Left ventricle myocardium superior (tissue), 1 donor: ENCODE data around the gene RNF144B. TPM values are rescaled to one million over a fixed set of nuclear protein-coding genes. Genes with fewer than 3 reads are reported as not detected.

Experiments
- ATAC-seq: fragments of 200-7000 bp; cut with Tn5 transposase; one replicate; pipeline ENCODE4 v1.9.1; 2020; ENCODE audit warnings: mild to moderate bottlenecking, moderate library complexity
- DNase-seq: peaks from one replicate; pipeline ENCODE4 v3.0.0-alpha.2; 2020
- intact Hi-C: fragments of 100-400 bp; cut with micrococcal nuclease; formaldehyde crosslinking; loops from one replicate; pipeline ENCODE4 v1.11.0; 2022
- total RNA-seq: library from RNA; stranded (reverse); fragmentation: NEBNext Ultra II Directional; extraction: Animal tissue kit (Norgen Biotek cat#: 25700); gene quantifications from one replicate; pipeline ENCODE4 v1.2.1, GENCODE V29; 2021
- donor health status: DM: no; HTN: yes; CAD: no; lungs with severe emphysema.

Gene RNF144B
- total RNA-seq, 1 donor from 2014 or later, result 22.2 TPM

GRCh38 chr6:18496462-18496861, 109.3 kb downstream of the RNF144B start:
- ATAC-seq, result no peak
- intact Hi-C loops, result no loop called here

DNA sequence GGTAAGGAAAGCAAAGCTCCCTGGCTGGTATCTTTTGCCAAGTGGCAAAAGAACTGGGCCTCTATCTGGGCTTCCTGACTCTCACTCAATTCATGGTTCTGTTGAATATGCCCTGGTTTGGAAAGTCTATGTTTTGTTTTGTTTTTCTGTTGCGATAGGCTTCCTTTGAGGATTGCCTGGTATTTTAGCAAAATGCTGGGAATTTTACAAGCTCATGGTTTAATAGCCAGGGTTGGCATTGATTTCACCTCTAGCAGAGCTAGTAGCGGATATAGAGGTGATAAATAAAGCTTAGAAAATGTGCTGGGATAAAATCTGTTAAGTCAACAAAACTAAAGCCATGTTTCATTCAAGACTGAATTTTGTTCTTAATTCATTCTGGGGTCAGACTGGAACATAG, 109.9 kb downstream of the RNF144B start:
- intact Hi-C loops, result no loop called here
- DNase-seq, result no peak
- ATAC-seq, result no peak

More at GRCh38 chr6:18496462-18496861, 109.3 kb downstream of the RNF144B start:
- DNase-seq, result no peak

- intact Hi-C loops, result no loop called here
- DNase-seq, result no peak
These were observed 111.3 kb downstream of the RNF144B start for GRCh38 chr6:18498408-18498807.

DNA sequence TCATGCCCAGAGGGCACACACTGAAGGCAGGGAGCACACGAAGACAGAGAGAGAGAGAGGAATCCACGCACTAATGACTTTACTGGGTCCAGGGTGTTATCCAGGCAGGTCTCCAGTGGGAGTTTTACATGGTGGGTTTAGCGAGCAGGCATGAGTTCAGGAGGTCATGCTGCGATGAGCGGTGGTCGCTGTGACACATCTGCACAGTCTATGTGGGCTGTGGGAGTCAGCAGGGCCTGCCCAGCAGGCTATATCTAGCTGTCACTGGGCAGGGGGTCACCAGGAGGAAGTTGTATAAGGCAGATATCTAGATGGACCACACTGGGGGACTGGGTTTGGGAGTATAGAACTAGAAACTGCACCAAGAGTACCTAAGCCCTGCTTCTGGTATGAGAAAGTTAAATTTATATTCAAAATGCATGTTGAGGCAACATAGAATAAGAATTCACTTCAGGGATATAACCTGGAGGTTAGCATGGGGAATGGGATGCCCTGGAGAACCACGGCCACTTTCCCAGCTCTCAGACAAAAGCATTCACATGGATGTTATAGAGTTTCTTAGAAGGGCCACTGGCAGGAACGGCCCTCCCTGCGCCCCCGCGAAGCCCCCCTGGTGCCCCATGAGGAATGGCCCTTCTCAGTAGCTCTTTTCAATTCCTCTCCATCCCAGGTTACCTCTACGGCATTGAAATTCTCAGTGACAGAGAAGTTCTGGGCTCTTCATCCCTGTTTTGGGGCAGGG, 113.9 kb downstream of the RNF144B start:
- intact Hi-C loops, result no loop called here
- no peak for ATAC-seq
- no peak for DNase-seq

More at GRCh38 chr6:18498408-18498807, 111.3 kb downstream of the RNF144B start:
- no peak for ATAC-seq

DNA sequence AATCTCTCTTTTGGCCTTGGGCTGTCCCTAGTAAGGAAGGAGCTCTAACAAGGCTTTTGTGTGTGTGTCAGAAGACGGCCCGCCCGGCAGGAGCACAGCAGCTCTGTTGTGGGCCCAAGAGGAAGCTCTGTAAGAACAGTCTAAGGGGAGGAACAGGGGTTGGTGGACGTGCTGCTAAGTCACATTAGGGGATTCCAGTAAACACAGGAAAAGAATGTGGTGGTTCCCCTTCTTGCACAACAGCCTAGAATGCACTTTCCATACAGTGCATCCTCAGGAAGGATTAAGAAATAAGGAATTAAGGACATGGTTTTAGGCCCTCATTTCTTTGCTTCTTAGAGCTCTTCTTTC, 114.5 kb downstream of the RNF144B start:
- intact Hi-C loops, result no loop called here
- DNase-seq (peak; percentile 61), ATAC-seq (peak; percentile 77)

DNA sequence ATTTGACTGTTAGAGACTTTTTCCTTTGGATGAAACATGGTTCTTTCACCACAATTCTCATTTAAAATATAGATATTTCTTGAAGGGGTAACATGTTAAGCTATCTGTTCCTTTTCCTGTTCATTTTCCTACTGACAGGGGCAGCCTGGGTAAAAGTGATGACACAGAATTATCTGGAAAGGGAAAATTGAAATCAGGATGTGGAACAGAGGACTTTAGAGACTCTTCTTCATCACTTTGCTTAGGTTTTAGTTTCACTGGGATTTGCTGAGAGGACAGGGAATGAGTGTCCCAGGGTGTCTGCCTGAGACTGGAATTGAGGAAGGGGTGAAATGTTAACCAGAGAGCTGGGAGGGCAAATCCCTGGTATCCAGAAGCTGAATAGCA, 116.0 kb downstream of the RNF144B start:
- intact Hi-C loops, result no loop called here
- no peak for DNase-seq

GRCh38 chr6:18503593-18504231, 116.6 kb downstream of the RNF144B start:
- DNase-seq, result no peak
- ATAC-seq, result peak; percentile 85
- intact Hi-C loops, result loop anchor here (1.0 kb wide), 1 partner anchor 179 kb away; no protein-coding TSS in a partner anchor

More for the DNA sequence above, 116.0 kb downstream of the RNF144B start:
- no peak for ATAC-seq

GRCh38 chr6:18504232-18504596, 117.1 kb downstream of the RNF144B start:
- intact Hi-C loops, result loop anchor here (1.0 kb wide), 1 partner anchor 180 kb away; no protein-coding TSS in a partner anchor
- no peak for DNase-seq

DNA sequence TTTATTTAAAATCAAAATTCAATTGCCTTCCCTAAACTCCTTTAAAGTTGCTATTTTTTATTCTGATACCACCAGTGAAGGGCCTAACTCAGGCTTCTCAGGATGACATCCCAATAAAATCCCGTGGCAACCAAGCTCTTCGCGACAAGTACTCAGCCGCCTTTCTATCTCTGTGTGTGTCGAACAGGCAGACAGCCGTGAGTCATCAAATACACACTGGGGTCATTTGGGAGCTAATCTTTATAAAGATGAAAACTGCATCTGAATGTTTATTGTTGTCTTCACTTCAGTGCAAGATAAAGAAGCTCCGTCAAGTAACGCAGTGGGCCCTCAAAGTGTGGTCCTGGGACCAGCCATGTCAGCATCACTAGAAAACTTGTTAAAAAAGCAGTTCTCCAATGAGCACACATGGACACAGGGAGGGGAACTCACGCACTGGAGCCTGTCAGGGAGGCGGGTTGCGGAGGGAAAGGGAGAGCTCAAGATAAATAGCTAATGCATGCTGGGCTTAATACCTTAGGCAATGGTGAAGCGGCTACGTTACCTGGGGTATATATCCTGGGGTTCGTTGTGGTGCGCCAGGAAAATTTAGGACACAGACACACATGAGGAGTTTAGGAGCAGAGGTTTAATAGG, 119.3 kb downstream of the RNF144B start:
- intact Hi-C loops, result no loop called here
- no peak for ATAC-seq
- DNase-seq, result no peak

More at GRCh38 chr6:18504232-18504596, 117.1 kb downstream of the RNF144B start:
- ATAC-seq, result no peak

DNA sequence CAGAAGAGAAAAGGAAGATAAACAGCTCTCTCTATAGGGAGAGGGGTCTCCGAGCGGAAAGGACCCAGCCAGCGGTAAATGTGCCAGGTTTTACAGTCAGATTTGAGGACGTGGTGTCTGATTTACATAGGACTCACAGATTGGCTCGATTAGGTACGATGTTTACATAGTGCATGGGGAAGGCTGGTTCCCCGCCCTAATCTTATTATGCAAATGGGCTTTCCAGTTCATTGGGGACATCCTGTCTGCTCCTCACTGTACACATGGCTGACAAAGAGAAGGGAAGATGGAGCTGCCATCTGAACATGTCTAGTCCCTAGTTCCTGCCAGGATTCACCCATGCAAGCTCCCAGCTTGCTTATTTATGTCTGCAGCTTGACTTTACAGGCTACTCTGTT, 119.9 kb downstream of the RNF144B start:
- intact Hi-C loops, result no loop called here
- DNase-seq, result no peak
- ATAC-seq, result no peak

DNA sequence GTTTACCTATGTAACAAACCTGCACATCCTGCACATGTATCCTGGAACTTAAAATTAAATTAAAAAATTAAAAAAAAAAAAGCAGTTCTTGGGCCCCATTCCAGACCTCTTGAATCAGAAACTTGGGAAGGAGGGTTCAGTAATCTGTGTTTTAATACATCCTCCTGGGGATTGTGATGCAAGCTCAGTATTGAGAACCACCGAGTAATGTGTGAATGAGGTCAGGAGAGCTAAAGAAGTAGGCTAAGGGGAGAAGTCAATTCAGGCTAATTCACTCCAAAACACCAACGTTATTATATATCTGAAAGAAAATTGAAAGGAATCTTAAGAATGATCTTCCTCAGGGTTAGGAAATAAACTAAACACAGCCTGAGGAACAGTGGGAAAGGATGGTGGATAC, 120.4 kb downstream of the RNF144B start:
- ATAC-seq (no peak), DNase-seq (no peak)
- intact Hi-C loops, result no loop called here

GRCh38 chr6:18509871-18510643, 122.9 kb downstream of the RNF144B start:
- DNase-seq (no peak), ATAC-seq (no peak)
- intact Hi-C loops, result no loop called here

DNA sequence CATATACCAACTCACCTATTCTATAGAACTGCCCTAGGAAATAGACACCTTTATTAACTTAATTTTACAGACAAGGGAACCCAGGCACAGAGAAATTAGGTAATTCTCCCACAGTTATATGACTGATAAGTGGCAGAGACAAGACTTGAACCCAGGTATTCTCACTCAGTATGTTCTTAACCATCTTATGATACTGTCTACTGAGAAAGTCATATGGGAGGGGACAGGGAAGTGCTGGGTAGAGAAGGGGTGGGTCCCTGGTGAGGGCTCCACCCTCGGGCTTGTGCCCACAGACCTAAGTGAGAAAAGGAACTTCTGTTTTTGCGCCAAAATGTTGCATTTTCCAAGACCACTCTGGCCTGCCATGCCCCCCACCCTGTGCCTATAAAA, 123.5 kb downstream of the RNF144B start:
- DNase-seq (no peak), ATAC-seq (no peak)
- intact Hi-C loops, result no loop called here

GRCh38 chr6:18511211-18511610, 124.1 kb downstream of the RNF144B start:
- intact Hi-C loops, result no loop called here
- no peak for ATAC-seq
- DNase-seq, result no peak

DNA sequence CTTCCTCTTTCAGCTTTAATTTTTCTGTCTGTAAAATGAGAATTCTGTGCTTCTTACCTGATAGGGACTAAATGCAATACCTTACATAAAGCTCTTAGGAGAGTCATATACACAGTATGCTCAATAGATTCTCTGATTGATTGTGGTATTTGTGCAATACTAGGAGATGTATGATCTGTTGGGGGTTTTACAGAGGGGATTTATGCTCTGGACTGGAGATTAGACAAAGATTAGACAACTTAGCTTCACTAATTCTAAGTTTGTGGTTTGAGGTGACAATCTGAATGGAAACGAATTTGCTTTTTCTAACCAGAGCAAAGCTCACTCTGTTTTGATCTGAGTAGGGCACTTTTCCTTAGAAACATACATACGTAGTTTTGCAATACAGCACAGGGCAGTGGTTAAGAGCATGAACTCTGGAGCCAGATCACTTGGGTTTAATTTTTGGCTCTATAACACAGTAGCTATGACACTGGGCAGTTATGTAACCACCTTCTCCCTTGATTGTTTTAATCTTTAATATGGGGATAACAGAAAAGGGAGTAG, 126.2 kb downstream of the RNF144B start:
- DNase-seq, result no peak
- intact Hi-C loops, result no loop called here
- ATAC-seq, result no peak

DNA sequence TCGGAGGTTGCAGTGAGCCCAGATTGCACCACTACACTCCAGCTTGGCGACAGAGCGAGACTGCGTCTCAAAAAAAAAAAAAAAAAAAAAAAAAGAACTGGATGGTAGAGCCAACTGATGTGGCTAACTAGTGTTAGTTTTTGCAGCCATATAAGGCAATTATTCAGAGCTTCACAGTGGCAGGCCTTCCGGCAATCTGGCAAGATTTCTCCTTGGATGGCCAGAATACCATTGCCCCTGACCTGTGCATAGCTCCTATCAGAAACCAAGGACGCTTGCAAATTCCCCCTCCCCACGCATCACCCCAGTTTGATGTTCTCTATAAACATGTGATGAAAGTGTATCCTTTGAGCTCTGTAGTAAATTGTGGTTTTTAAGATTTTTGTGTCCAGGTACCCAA, 127.0 kb downstream of the RNF144B start:
- DNase-seq, result no peak
- intact Hi-C loops, result no loop called here
- no peak for ATAC-seq

GRCh38 chr6:18515767-18516166, 128.6 kb downstream of the RNF144B start:
- no peak for DNase-seq
- intact Hi-C loops, result no loop called here
- no peak for ATAC-seq
